CD14-positive monocyte (primary cell): ENCODE measurements around the gene VSIG1. TPM values are rescaled to one million over a fixed set of nuclear protein-coding genes. Genes with fewer than 3 reads are reported as not detected.

Experiments
- DNase-seq, 3 donors: peaks; one replicate each; pipeline ENCODE4 v3.0.0-alpha.2; 2011 to 2022
- H2AFZ ChIP-seq: 2 replicates; pipeline ENCODE4 v1.6.0; 2012; ENCODE audit warnings: mild to moderate bottlenecking, low read depth, low read length, inconsistent platforms; ENCODE audit not compliant: insufficient read depth, poor library complexity, severe bottlenecking
- H3K27ac ChIP-seq, 2 donors: 1 replicate in 1 of 2; 2 replicates in 1 of 2; pipeline ENCODE4 v1.5.1; 2012 to 2013; ENCODE audit warnings: low read length in 2 of 2, control low read depth in 1 of 2, inconsistent platforms in 1 of 2, low read depth in 1 of 2, mild to moderate bottlenecking in 1 of 2
- H3K27me3 ChIP-seq, 2 donors: one replicate each; pipeline versions ENCODE4 v1.6.0 to v1.6.1; 2011 to 2013; ENCODE audit warnings: low read length in 2 of 2; ENCODE audit not compliant: control insufficient read depth in 2 of 2, insufficient read depth in 2 of 2
- H3K36me3 ChIP-seq, 2 donors: replicated peaks in 1 of 2; 1 replicate in 1 of 2; 2 replicates in 1 of 2; pipeline versions ENCODE4 v1.5.1 to v1.6.1; 2012 to 2013; ENCODE audit warnings: low read length in 2 of 2, control low read depth in 1 of 2, inconsistent platforms in 1 of 2, mild to moderate bottlenecking in 1 of 2; ENCODE audit not compliant: insufficient read depth in 2 of 2, control insufficient read depth in 1 of 2
- H3K4me1 ChIP-seq, 2 donors: 1 replicate in 1 of 2; 2 replicates in 1 of 2; pipeline versions ENCODE4 v1.5.1 to v1.6.1; 2012 to 2013; ENCODE audit warnings: low read length in 2 of 2, control low read depth in 1 of 2, inconsistent platforms in 1 of 2, mild to moderate bottlenecking in 1 of 2, moderate library complexity in 1 of 2; ENCODE audit not compliant: insufficient read depth in 2 of 2, control insufficient read depth in 1 of 2
- H3K4me2 ChIP-seq: replicated peaks from 2 replicates; pipeline ENCODE3; 2012; ENCODE audit warnings: low read length, moderate library complexity, mild to moderate bottlenecking; ENCODE audit not compliant: poor library complexity, severe bottlenecking; ENCODE audit errors: extremely low read depth
- H3K4me3 ChIP-seq, 3 experiments: fragments of 200-600 bp in 1 of 3; sonication (generic) in 1 of 3; replicated peaks in 1 of 3; 1 replicate in 2 of 3; 2 replicates in 1 of 3; pipeline ENCODE4 v1.5.1; 2011 to 2013; ENCODE audit warnings: low read length in 3 of 3, mild to moderate bottlenecking in 3 of 3, control low read depth in 2 of 3, low read depth in 2 of 3, inconsistent platforms in 1 of 3, moderate library complexity in 1 of 3
- H3K79me2 ChIP-seq: 2 replicates; pipeline ENCODE4 v1.6.0; 2012; ENCODE audit warnings: mild to moderate bottlenecking, control low read depth, inconsistent platforms, low read length, moderate library complexity; ENCODE audit not compliant: insufficient read depth
- H3K9ac ChIP-seq: 2 replicates; pipeline ENCODE4 v1.6.0; 2017; ENCODE audit warnings: low read length, mild to moderate bottlenecking; ENCODE audit not compliant: insufficient read depth, poor library complexity, severe bottlenecking
- H3K9me3 ChIP-seq, 2 donors: replicated peaks in 1 of 2; 1 replicate in 1 of 2; 2 replicates in 1 of 2; pipeline versions ENCODE4 v1.5.1 to v1.6.1; 2012 to 2013; ENCODE audit warnings: low read length in 2 of 2, control low read depth in 1 of 2; ENCODE audit not compliant: control insufficient read depth in 1 of 2, insufficient read depth in 1 of 2
- H4K20me1 ChIP-seq: 2 replicates; pipeline ENCODE4 v1.6.0; 2012; ENCODE audit warnings: mild to moderate bottlenecking, low read length, control low read depth, moderate library complexity; ENCODE audit not compliant: insufficient read depth
- H3K27ac Mint-ChIP-seq, 7 donors: one replicate each; pipeline ENCODE4 v1.8.0; 2020; ENCODE audit warnings: mild to moderate bottlenecking in 7 of 7, mixed read lengths in 7 of 7, moderate library complexity in 6 of 7, inconsistent platforms in 2 of 7
- H3K27me3 Mint-ChIP-seq, 3 donors: one replicate each; pipeline ENCODE4 v1.8.0; 2021 to 2022; ENCODE audit warnings: low read depth in 3 of 3, mild to moderate bottlenecking in 3 of 3, mixed read lengths in 3 of 3, moderate library complexity in 3 of 3, inconsistent platforms in 1 of 3
- H3K36me3 Mint-ChIP-seq, 2 donors: one replicate each; pipeline ENCODE4 v1.8.0; 2020; ENCODE audit warnings: mixed read lengths in 2 of 2, inconsistent platforms in 1 of 2, mild to moderate bottlenecking in 1 of 2
- H3K4me1 Mint-ChIP-seq: one replicate; pipeline ENCODE4 v1.8.0; 2020; ENCODE audit warnings: mild to moderate bottlenecking, mixed read lengths
- H3K4me3 Mint-ChIP-seq, 2 donors: one replicate each; pipeline ENCODE4 v1.8.0; 2020; ENCODE audit warnings: mild to moderate bottlenecking in 2 of 2, mixed read lengths in 2 of 2, moderate library complexity in 1 of 2
- H3K9me3 Mint-ChIP-seq, 7 donors: one replicate each; pipeline ENCODE4 v1.8.0; 2020 to 2022; ENCODE audit warnings: mixed read lengths in 7 of 7, mild to moderate bottlenecking in 6 of 7, moderate library complexity in 6 of 7, inconsistent platforms in 2 of 7
- WGBS: methylation state at CpG from one replicate; pipeline ENCODE4 v1.1.5; 2013; ENCODE audit warnings: missing lambda C conversion rate; ENCODE audit not compliant: insufficient coverage; 5-methylcytosine and 5-hydroxymethylcytosine counted together
- intact Hi-C, 2 donors: fragments of 100-400 bp; cut with micrococcal nuclease; formaldehyde crosslinking; loops; one replicate each; pipeline versions ENCODE4 v1.15.0 to v1.15.1; 2023
- polyA plus RNA-seq, 3 donors: library from polyadenylated mRNA; depleted of rRNA in 1 of 3; unstranded in 2 of 3; stranded (reverse) in 1 of 3; fragments of 300-500 nt in 2 of 3; fragments of >200 nt in 1 of 3; fragmentation: Illumina TruSeq in 2 of 3; gene quantifications; 1 replicate in 2 of 3; 2 replicates in 1 of 3; pipeline ENCODE4 v1.2.3, GENCODE V29; 2012 to 2021
- TF ChIP-seq, protein P1 (sequence below): fragments of 200-600 bp; IDR thresholded peaks from one replicate; pipeline ENCODE4 v1.8.0; 2022; ENCODE audit warnings: antibody characterized with exemption, mild to moderate bottlenecking

VSIG1 gene
- polyA plus RNA-seq, 3 donors = not detected

DNA sequence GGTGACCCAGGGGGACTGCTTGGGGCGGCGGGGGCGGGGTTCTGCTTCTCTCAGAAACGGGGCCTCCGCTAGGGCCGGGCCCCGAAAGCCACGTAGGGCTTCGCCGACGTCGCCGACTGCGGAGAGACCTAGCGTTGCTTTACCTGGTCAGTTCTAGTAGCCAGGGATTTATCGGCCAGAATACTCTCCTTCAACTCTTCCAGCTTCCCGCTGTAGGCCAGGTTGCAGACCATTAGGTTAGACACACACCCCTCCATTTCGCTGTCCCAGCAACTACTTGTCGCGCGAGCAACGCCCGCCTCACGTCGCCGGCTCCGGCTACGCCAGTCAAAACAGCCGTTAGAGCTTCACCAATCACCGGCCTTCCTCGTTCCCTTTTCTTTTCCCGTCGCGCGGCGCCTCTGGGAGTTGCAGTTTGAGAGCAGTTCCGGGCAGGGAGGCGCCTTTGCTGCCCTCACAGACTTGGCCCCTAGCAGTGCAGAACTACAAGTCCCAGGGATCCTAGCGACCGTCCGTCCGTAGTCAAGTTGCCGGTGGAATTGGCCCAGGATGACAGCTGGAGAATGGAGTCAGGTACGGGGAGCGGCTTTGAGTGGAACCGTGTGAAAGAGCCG is 46.5 kb downstream of the VSIG1 start, which contains the start of the genes ATG4A and PSMD10:
Gene ATG4A (plus strand): TSS at position 515 of the 614 bp plus-strand sequence. CDS start 49 bp downstream, at position 564.
Gene PSMD10 (minus strand): TSS at position 279 of the 614 bp plus-strand sequence. CDS start 22 bp downstream, at position 257.
- Histone ChIP-seq H3K4me3 (peak within 1 kb of the TSS; percentile 63 to 81 (median 76)), H4K20me1 (no peaks in the 10 kb centered on the region), H3K27ac (peak within 1 kb of the TSS; percentile 82 to 87), H3K27me3 (no peaks in the 10 kb centered on the region), H3K9ac (peak within 1 kb of the TSS; percentile 73), H3K4me2 (peak within 1 kb of the TSS; percentile 70), H3K4me1 (peaks cover 10 to 17% of the 10 kb centered on the region in 2 donors), H3K36me3 (peaks cover 5 to 18% of the 10 kb centered on the region in 2 donors), H2AFZ (peak within 1 kb of the TSS; percentile 84), H3K9me3 (no peaks in the 10 kb centered on the region), H3K79me2 (peaks cover 13% of the 10 kb centered on the region)
- DNase-seq = peak; percentile 86 to 89 (median 87)
- intact Hi-C loops = no loop called here
- TF ChIP-seq, protein P1, sequence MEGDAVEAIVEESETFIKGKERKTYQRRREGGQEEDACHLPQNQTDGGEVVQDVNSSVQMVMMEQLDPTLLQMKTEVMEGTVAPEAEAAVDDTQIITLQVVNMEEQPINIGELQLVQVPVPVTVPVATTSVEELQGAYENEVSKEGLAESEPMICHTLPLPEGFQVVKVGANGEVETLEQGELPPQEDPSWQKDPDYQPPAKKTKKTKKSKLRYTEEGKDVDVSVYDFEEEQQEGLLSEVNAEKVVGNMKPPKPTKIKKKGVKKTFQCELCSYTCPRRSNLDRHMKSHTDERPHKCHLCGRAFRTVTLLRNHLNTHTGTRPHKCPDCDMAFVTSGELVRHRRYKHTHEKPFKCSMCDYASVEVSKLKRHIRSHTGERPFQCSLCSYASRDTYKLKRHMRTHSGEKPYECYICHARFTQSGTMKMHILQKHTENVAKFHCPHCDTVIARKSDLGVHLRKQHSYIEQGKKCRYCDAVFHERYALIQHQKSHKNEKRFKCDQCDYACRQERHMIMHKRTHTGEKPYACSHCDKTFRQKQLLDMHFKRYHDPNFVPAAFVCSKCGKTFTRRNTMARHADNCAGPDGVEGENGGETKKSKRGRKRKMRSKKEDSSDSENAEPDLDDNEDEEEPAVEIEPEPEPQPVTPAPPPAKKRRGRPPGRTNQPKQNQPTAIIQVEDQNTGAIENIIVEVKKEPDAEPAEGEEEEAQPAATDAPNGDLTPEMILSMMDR = no peak
- Mint-ChIP-seq H3K36me3 (peaks cover 4 to 10% of the 10 kb centered on the region in 2 donors), H3K27ac (no peak within 1 kb of the TSS), H3K4me1 (peaks cover 5% of the 10 kb centered on the region), H3K9me3 (no peaks in the 10 kb centered on the region), H3K27me3 (peaks cover 0 to under 1% (median 0%) of the 10 kb centered on the region in 3 donors), H3K4me3 (no peak within 1 kb of the TSS)
- whole genome bisulfite sequencing = 0% methylated on average over 11 of the region's 47 CpGs

DNA sequence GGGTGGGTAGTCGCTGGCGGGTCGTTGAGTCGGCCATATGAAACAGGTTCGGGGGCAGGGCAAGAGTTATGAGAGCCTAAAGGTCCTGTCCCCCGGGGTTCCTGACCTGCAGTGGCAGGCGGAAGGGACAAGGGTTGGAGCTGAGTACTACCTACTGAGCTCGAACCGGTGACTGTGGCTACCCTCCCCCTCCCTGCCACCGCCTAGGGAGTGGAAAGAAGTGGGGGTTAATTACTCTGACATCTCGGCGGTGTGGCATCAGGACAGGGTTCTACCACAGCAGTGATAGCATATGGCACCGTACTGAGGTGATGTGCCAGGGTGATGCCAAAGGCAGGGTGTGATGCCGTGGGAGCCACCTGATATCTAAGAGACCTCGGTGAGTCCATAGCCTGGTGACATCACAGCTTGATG is 47.0 kb downstream of the VSIG1 start:
- Mint-ChIP-seq H3K9me3 (no peaks in the 10 kb centered on the region), H3K4me3 (no peak overlapping the region), H3K4me1 (peaks cover 5% of the 10 kb centered on the region), H3K36me3 (peaks cover 3 to 8% of the 10 kb centered on the region in 2 donors), H3K27me3 (no peaks in the 10 kb centered on the region), H3K27ac (no peak overlapping the region)
- TF ChIP-seq, protein P1 = no peak
- Histone ChIP-seq H4K20me1 (no peaks in the 10 kb centered on the region), H3K9ac (peak overlapping the region; percentile 73), H3K79me2 (peaks cover 13% of the 10 kb centered on the region), H3K27ac (peak overlapping the region; percentile 25 to 82), H3K4me3 (peak overlapping the region; percentile 63 to 81 (median 76)), H3K4me1 (peaks cover 10 to 17% of the 10 kb centered on the region in 2 donors), H3K9me3 (no peaks in the 10 kb centered on the region), H3K27me3 (no peaks in the 10 kb centered on the region), H3K36me3 (peaks cover 5 to 13% of the 10 kb centered on the region in 2 donors), H3K4me2 (peak overlapping the region; percentile 70), H2AFZ (peak overlapping the region; percentile 84)
- 3% methylated on average over 11 of the region's 15 CpGs for WGBS
- DNase-seq = peak in 2 of 3 donors; percentile 0 to 3
- intact Hi-C loops = no loop called here
